BE2C (cell line): ENCODE results near the gene SGK2. TPM values are rescaled to one million over a fixed set of nuclear protein-coding genes. Genes with fewer than 3 reads are reported as not detected.

ENCODE experiments used
- DNase-seq: peaks from one replicate; pipeline ENCODE4 v3.0.0-alpha.2; 2020
- H3K27me3 ChIP-seq: fragments of 250-450 bp; sonication (Bioruptor Pico); 2 replicates; pipeline ENCODE4 v1.5.1; 2020; ENCODE audit warnings: mild to moderate bottlenecking
- H3K36me3 ChIP-seq: fragments of 250-450 bp; sonication (Bioruptor Pico); 2 replicates; pipeline ENCODE4 v1.5.1; 2020; ENCODE audit warnings: mild to moderate bottlenecking
- H3K4me1 ChIP-seq: fragments of 250-450 bp; sonication (Bioruptor Pico); 2 replicates; pipeline ENCODE4 v1.5.1; 2020
- H3K4me3 ChIP-seq: 2 replicates; pipeline ENCODE4 v1.5.1; 2011; ENCODE audit warnings: low read depth, low read length
- H3K9me3 ChIP-seq: fragments of 250-450 bp; sonication (Bioruptor Pico); 2 replicates; pipeline ENCODE4 v1.5.1; 2020
- CTCF ChIP-seq: IDR thresholded peaks from 2 replicates; pipeline ENCODE4 v1.5.1; 2012; ENCODE audit warnings: mild to moderate bottlenecking, low read depth, low read length
- polyA plus RNA-seq: library from polyadenylated mRNA; unstranded; fragments of >200 nt; gene quantifications from one replicate; pipeline ENCODE4 v1.2.1, GENCODE V29; 2012; ENCODE audit warnings: low read depth, missing spikeins; ENCODE audit not compliant: insufficient read length, insufficient read depth

The SGK2 gene
- 0.54 TPM for polyA plus RNA-seq

- no peak for TF ChIP-seq CTCF
- no peak for DNase-seq
- H3K4me1 ChIP-seq: peaks cover 7% of the 10 kb centered on the region
- H3K27me3 ChIP-seq: no peaks in the 10 kb centered on the region
- H3K36me3 ChIP-seq: no peaks in the 10 kb centered on the region
- H3K9me3 ChIP-seq: no peaks in the 10 kb centered on the region
- no peak within 1 kb of the TSS for H3K4me3 ChIP-seq
Measured at GRCh38 chr20:43558412-43559146, at the start of gene SGK2. SGK2 (plus strand) TSS chr20:43559027; CDS start chr20:43566496, 7,469 bp downstream.

DNA sequence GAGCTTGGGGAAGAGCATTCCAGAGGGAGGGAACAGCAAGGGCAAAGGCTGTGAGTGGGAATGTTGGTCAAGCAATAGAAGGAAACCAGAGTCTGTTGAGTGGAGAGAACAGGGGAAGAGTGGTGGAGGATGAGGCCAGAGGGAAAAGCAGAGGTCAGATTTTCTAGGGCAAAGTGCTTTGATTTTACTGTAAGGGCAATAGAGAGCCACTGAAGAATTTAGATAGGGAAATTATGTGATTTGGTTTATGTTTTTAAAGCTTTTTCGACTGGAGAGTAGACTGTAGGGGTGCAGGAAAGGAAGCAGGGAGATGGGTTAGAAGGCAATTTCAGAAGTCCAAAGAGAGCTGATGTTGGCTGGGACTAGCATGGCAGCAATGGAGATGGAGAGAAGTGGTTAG lies 46.9 kb upstream of the SGK2 start:
- Histone ChIP-seq H3K4me1 (no peaks in the 10 kb centered on the region), H3K36me3 (no peaks in the 10 kb centered on the region), H3K27me3 (peaks cover 13% of the 10 kb centered on the region), H3K9me3 (no peaks in the 10 kb centered on the region), H3K4me3 (no peak overlapping the region)
- no peak for DNase-seq
- no peak for TF ChIP-seq CTCF

GRCh38 chr20:43513372-43513930 lies 45.4 kb upstream of the SGK2 start:
- peaks cover under 1% of the 10 kb centered on the region; the same call in 1 of the 2 replicates for H3K27me3 ChIP-seq
- H3K36me3 ChIP-seq: no peaks in the 10 kb centered on the region
- peak overlapping the region; percentile 56 for H3K4me3 ChIP-seq
- no peak for TF ChIP-seq CTCF
- H3K4me1 ChIP-seq: no peaks in the 10 kb centered on the region
- DNase-seq: no peak
- no peaks in the 10 kb centered on the region for H3K9me3 ChIP-seq

- TF ChIP-seq CTCF: peak; percentile 45
- Histone ChIP-seq H3K9me3 (no peaks in the 10 kb centered on the region), H3K4me1 (no peaks in the 10 kb centered on the region), H3K4me3 (peak overlapping the region; percentile 68), H3K27me3 (no peaks in the 10 kb centered on the region), H3K36me3 (no peaks in the 10 kb centered on the region)
- peak; percentile 99 for DNase-seq
Measured at GRCh38 chr20:43513931-43514647, 44.7 kb upstream of the SGK2 start.

- TF ChIP-seq CTCF: no peak
- Histone ChIP-seq H3K4me3 (peak overlapping the region; percentile 68), H3K36me3 (no peaks in the 10 kb centered on the region), H3K27me3 (no peaks in the 10 kb centered on the region), H3K9me3 (no peaks in the 10 kb centered on the region), H3K4me1 (no peaks in the 10 kb centered on the region)
- no peak for DNase-seq
Measured at GRCh38 chr20:43514648-43514999, 44.2 kb upstream of the SGK2 start.
